SU-DHL-6 (cell line): ENCODE data around the gene TMEM74B.

Experiments
- H2AFZ ChIP-seq: fragments of 200-600 bp; sonication (generic); 2 replicates; pipeline ENCODE4 v1.6.1; 2014; ENCODE audit warnings: low read depth, mild to moderate bottlenecking, moderate library complexity, mixed read lengths, antibody characterized with exemption, low read length; ENCODE audit not compliant: severe bottlenecking
- H3F3A ChIP-seq: fragments of 200-600 bp; shearing (Covaris generic); 2 replicates; pipeline ENCODE4 v1.6.0; 2016; ENCODE audit warnings: antibody characterized with exemption, mild to moderate bottlenecking; ENCODE audit not compliant: insufficient read depth
- H3K27ac ChIP-seq: fragments of 200-600 bp; sonication (generic); 2 replicates; pipeline ENCODE4 v1.5.1; 2016; ENCODE audit warnings: low read depth, mild to moderate bottlenecking, low read length, moderate library complexity, mixed read lengths
- H3K27me3 ChIP-seq: fragments of 200-600 bp; sonication (generic), shearing (Covaris generic); 2 replicates; pipeline ENCODE4 v1.6.0; 2014; ENCODE audit warnings: mild to moderate bottlenecking, low read length
- H3K36me3 ChIP-seq: fragments of 200-600 bp; sonication (generic); 2 replicates; pipeline ENCODE4 v1.6.1; 2014; ENCODE audit warnings: mild to moderate bottlenecking, low read length, mixed read lengths
- H3K4me2 ChIP-seq: fragments of 300-600, 200-600 bp; shearing (Covaris generic), sonication (generic); 2 replicates; pipeline ENCODE4 v1.6.0; 2014; ENCODE audit warnings: low read length, low read depth, mild to moderate bottlenecking; ENCODE audit not compliant: poor library complexity, severe bottlenecking
- H3K4me3 ChIP-seq: fragments of 200-600 bp; sonication (generic); 2 replicates; pipeline ENCODE4 v1.5.1; 2014; ENCODE audit warnings: antibody characterized with exemption, low read length, mild to moderate bottlenecking, mixed read lengths; ENCODE audit not compliant: insufficient read depth, poor library complexity, severe bottlenecking
- H3K79me2 ChIP-seq: fragments of 200-600 bp; sonication (generic); 2 replicates; pipeline ENCODE4 v1.6.1; 2014; ENCODE audit warnings: mild to moderate bottlenecking, low read length, moderate library complexity; ENCODE audit not compliant: insufficient read depth
- H3K9ac ChIP-seq: fragments of 200-600 bp; sonication (generic); 2 replicates; pipeline ENCODE4 v1.7.0; 2014; ENCODE audit warnings: mild to moderate bottlenecking, low read length
- H3K9me2 ChIP-seq: fragments of 200-600 bp; sonication (generic); replicated peaks from 2 replicates; pipeline ENCODE4 v1.6.1; 2014; ENCODE audit warnings: low read length; ENCODE audit not compliant: insufficient read depth
- H3K9me3 ChIP-seq: fragments of 200-600 bp; sonication (generic); 2 replicates; pipeline ENCODE4 v1.6.1; 2014; ENCODE audit warnings: low read length, mixed read lengths; ENCODE audit not compliant: insufficient read depth
- H4K20me1 ChIP-seq: fragments of 200-600 bp; sonication (generic); 2 replicates; pipeline ENCODE4 v1.6.1; 2014; ENCODE audit warnings: low read depth, mild to moderate bottlenecking, antibody characterized with exemption, low read length, moderate library complexity, mixed read lengths
- CTCF ChIP-seq: fragments of 200-600 bp; sonication (generic); IDR thresholded peaks from one replicate; pipeline ENCODE4 v1.5.1; 2017; ENCODE audit warnings: antibody characterized with exemption, mild to moderate bottlenecking, low read length, moderate library complexity; ENCODE audit not compliant: insufficient read depth, poor library complexity, severe bottlenecking
- EZH2phosphoT487 ChIP-seq: fragments of 200-600 bp; sonication (generic), shearing (Covaris generic); conservative IDR thresholded peaks from 2 replicates; pipeline ENCODE4 v1.6.1; 2018; ENCODE audit warnings: mild to moderate bottlenecking, antibody characterized with exemption, low read length, moderate library complexity, mixed read lengths

Gene TMEM74B

GRCh38 chr20:1198751-1199150 is 14.0 kb upstream of the TMEM74B start:
- H3K9ac ChIP-seq, result no peak overlapping the region
- H3K27me3 ChIP-seq, result no peaks in the 10 kb centered on the region
- TF ChIP-seq CTCF (no peak), EZH2phosphoT487 (no peak)

GRCh38 chr20:1197801-1198200 is 13.0 kb upstream of the TMEM74B start:
- no peaks in the 10 kb centered on the region for H3K27me3 ChIP-seq
- H3F3A ChIP-seq, result no peaks in the 10 kb centered on the region
- H3K4me2 ChIP-seq, result no peak overlapping the region
- H2AFZ ChIP-seq, result no peak overlapping the region
- TF ChIP-seq EZH2phosphoT487, result no peak
- TF ChIP-seq CTCF, result no peak
- no peak overlapping the region for H3K27ac ChIP-seq
- H4K20me1 ChIP-seq, result no peaks in the 10 kb centered on the region
- no peaks in the 10 kb centered on the region for H3K9me3 ChIP-seq
- no peaks in the 10 kb centered on the region for H3K36me3 ChIP-seq
- no peak overlapping the region for H3K4me3 ChIP-seq
- no peaks in the 10 kb centered on the region for H3K79me2 ChIP-seq
- H3K9me2 ChIP-seq, result no peaks in the 10 kb centered on the region
- H3K9ac ChIP-seq, result no peak overlapping the region

More at GRCh38 chr20:1198751-1199150, 14.0 kb upstream of the TMEM74B start:
- Histone ChIP-seq H3K4me2 (no peak overlapping the region), H3K27ac (no peak overlapping the region), H4K20me1 (no peaks in the 10 kb centered on the region), H3K36me3 (no peaks in the 10 kb centered on the region), H3K79me2 (no peaks in the 10 kb centered on the region), H3K4me3 (no peak overlapping the region), H2AFZ (no peak overlapping the region), H3F3A (no peaks in the 10 kb centered on the region), H3K9me3 (no peaks in the 10 kb centered on the region), H3K9me2 (no peaks in the 10 kb centered on the region)

GRCh38 chr20:1196634-1197033 is 11.9 kb upstream of the TMEM74B start:
- H3K4me2 ChIP-seq, result no peak overlapping the region
- TF ChIP-seq EZH2phosphoT487 (no peak), CTCF (no peak)

GRCh38 chr20:1195226-1195625 is 10.4 kb upstream of the TMEM74B start:
- no peaks in the 10 kb centered on the region for H4K20me1 ChIP-seq
- no peaks in the 10 kb centered on the region for H3K9me3 ChIP-seq
- no peaks in the 10 kb centered on the region for H3F3A ChIP-seq
- TF ChIP-seq CTCF (no peak), EZH2phosphoT487 (no peak)
- no peak overlapping the region for H3K9ac ChIP-seq
- H3K79me2 ChIP-seq, result no peaks in the 10 kb centered on the region
- H3K36me3 ChIP-seq, result no peaks in the 10 kb centered on the region
- no peak overlapping the region for H2AFZ ChIP-seq
- H3K9me2 ChIP-seq, result no peaks in the 10 kb centered on the region
- H3K27me3 ChIP-seq, result no peaks in the 10 kb centered on the region
- H3K27ac ChIP-seq, result no peak overlapping the region
- no peak overlapping the region for H3K4me3 ChIP-seq
- H3K4me2 ChIP-seq, result no peak overlapping the region

More at GRCh38 chr20:1196634-1197033, 11.9 kb upstream of the TMEM74B start:
- Histone ChIP-seq H3K27ac (no peak overlapping the region), H3K9me3 (no peaks in the 10 kb centered on the region), H2AFZ (no peak overlapping the region), H3F3A (no peaks in the 10 kb centered on the region), H3K79me2 (no peaks in the 10 kb centered on the region), H3K36me3 (no peaks in the 10 kb centered on the region), H3K4me3 (no peak overlapping the region), H3K9me2 (no peaks in the 10 kb centered on the region), H3K27me3 (no peaks in the 10 kb centered on the region), H3K9ac (no peak overlapping the region), H4K20me1 (no peaks in the 10 kb centered on the region)
